IMR-90 (cell line): ENCODE measurements around the gene C2orf68. TPM values are rescaled to one million over a fixed set of nuclear protein-coding genes. Genes with fewer than 3 reads are reported as not detected.
A peak's percentile ranks its signal among the peaks of the same experiment; 100 is the strongest.

ENCODE experiments used
- CTCF ChIP-seq: conservative IDR thresholded peaks from 2 replicates; pipeline ENCODE4 v1.5.1; 2012; ENCODE audit warnings: mild to moderate bottlenecking, low read depth, low read length, improper control_type of control experiment
- NFE2L2 ChIP-seq: fragments of 150-350 bp; IDR thresholded peaks from 2 replicates; pipeline ENCODE4 v1.6.1; 2016; ENCODE audit warnings: low read depth, mild to moderate bottlenecking, low read length
- USF2 ChIP-seq: fragments of 150-350 bp; IDR thresholded peaks from 2 replicates; pipeline ENCODE4 v1.6.1; 2017; ENCODE audit warnings: mild to moderate bottlenecking, antibody characterized with exemption, low read length, low read depth
- polyA plus RNA-seq, 3 experiments: library from polyadenylated mRNA; depleted of rRNA; stranded (reverse); fragments of >200 nt; gene quantifications; 2 replicates each; pipeline ENCODE4 v1.2.3, GENCODE V29; 2012; ENCODE audit warnings: low replicate concordance in 1 of 3
- total RNA-seq: library from RNA; depleted of rRNA; stranded (reverse); fragments of >200 nt; gene quantifications from 2 replicates; pipeline ENCODE4 v1.2.3, GENCODE V29; 2012

Gene C2orf68
- total and polyA plus RNA-seq, 2 of the 4 experiments (the other 2 are of a cell fraction), result 6.8 to 10.1 TPM

GRCh38 chr2:85611705-85612587 is at the start of gene C2orf68 (continued):
- TF ChIP-seq USF2 (0 out of 2 replicates have a peak, but pooled peaks have one; percentile 5), NFE2L2 (no peak), CTCF (no peak)
